Testis (tissue), 3 donors: Measurements from ENCODE around the gene VWCE. TPM values are rescaled to one million over a fixed set of nuclear protein-coding genes. Genes with fewer than 3 reads are reported as not detected.

ENCODE experiments used
- DNase-seq: peaks from one replicate; pipeline ENCODE4 v3.0.0-alpha.2; 2019
- H3K27ac ChIP-seq, 2 donors: fragments of 200-600 bp; sonication (generic); one replicate each; pipeline ENCODE4 v1.5.1; 2019
- H3K27me3 ChIP-seq: fragments of 200-600 bp; sonication (generic); one replicate; pipeline ENCODE4 v1.5.1; 2019
- H3K36me3 ChIP-seq: fragments of 200-600 bp; sonication (generic); one replicate; pipeline ENCODE4 v1.5.1; 2017; ENCODE audit warnings: low read depth; ENCODE audit errors: missing control alignments
- H3K4me1 ChIP-seq: fragments of 200-600 bp; sonication (generic); one replicate; pipeline ENCODE4 v1.5.1; 2019
- H3K4me3 ChIP-seq, 2 donors: fragments of 200-600 bp; sonication (generic); one replicate each; pipeline ENCODE4 v1.5.1; 2017 to 2019
- H3K9me3 ChIP-seq: fragments of 200-600 bp; sonication (generic); one replicate; pipeline ENCODE4 v1.5.1; 2017
- CTCF ChIP-seq, 3 experiments: fragments of 450-650 bp in 2 of 3; fragments of 200-600 bp in 1 of 3; sonication (generic) in 1 of 3; IDR thresholded peaks; one replicate each; pipeline ENCODE4 v1.5.1; 2016 to 2019; ENCODE audit warnings: antibody characterized with exemption in 3 of 3, mild to moderate bottlenecking in 2 of 3, moderate library complexity in 1 of 3
- POLR2A ChIP-seq: fragments of 450-650 bp; IDR thresholded peaks from one replicate; pipeline ENCODE4 v1.6.1; 2017; ENCODE audit warnings: antibody characterized with exemption, mild to moderate bottlenecking, moderate library complexity
- WGBS, 2 donors: methylation state at CpG; one replicate each; pipeline ENCODE4 v1.1.5; 2018; 5-methylcytosine and 5-hydroxymethylcytosine counted together
- intact Hi-C: fragments of 100-400 bp; cut with DNase I; formaldehyde crosslinking; loops from one replicate; pipeline ENCODE4 v1.15.1; 2023; ENCODE audit warnings: low total_unique reads
- polyA plus RNA-seq: library from polyadenylated mRNA; stranded (reverse); fragments of 350-450 nt; fragmentation: Illumina TruSeq; extraction: RNeasy Lipid Tissue Mini Kit (QIAGEN cat#74804); gene quantifications from one replicate; pipeline ENCODE4 v1.2.3, GENCODE V29; 2014; ENCODE audit warnings: low read depth, low replicate concordance; ENCODE audit not compliant: insufficient read depth
- total RNA-seq, 2 donors: library from RNA; depleted of rRNA; stranded (reverse); fragments of >200 nt; gene quantifications; one replicate each; pipeline ENCODE4 v1.2.3, GENCODE V29; 2016

Gene VWCE
- total and polyA plus RNA-seq, 3 donors from 2014 or later = 6.6 to 11.1 (median 11.1) TPM

GRCh38 chr11:61336171-61336935 lies 41.2 kb upstream of the VWCE start:
- 38 to 40% methylated on average over 8 of the region's 8 CpGs for WGBS, 2 donors
- H3K27ac ChIP-seq = peak overlapping the region; percentile 82 to 95
- no peaks in the 10 kb centered on the region for H3K27me3 ChIP-seq
- intact Hi-C loops = loop anchor here (5.0 to 10.0 kb wide), 2 partner anchors 51 to 98 kb away; partner anchors contain the start of gene SDHAF2
- peaks cover 47% of the 10 kb centered on the region for H3K4me1 ChIP-seq
- no peak overlapping the region for H3K4me3 ChIP-seq
- TF ChIP-seq CTCF (IDR thresholded peaks at IDR 0.05) (peak; percentile 92 to 97 (median 97)), POLR2A (no peak)
- no peaks in the 10 kb centered on the region for H3K9me3 ChIP-seq
- peak; percentile 84 for DNase-seq
- no peaks in the 10 kb centered on the region for H3K36me3 ChIP-seq

- H3K4me1 ChIP-seq = peaks cover 49% of the 10 kb centered on the region
- intact Hi-C loops = loop anchor here (5.0 to 10.0 kb wide), 2 partner anchors 52 to 99 kb away; partner anchors contain the start of gene SDHAF2
- 42 to 71% methylated on average over 1 of the region's 1 CpG for WGBS, 2 donors
- TF ChIP-seq CTCF (IDR thresholded peaks at IDR 0.05) (no peak), POLR2A (no peak)
- H3K27ac ChIP-seq = peak overlapping the region; percentile 82 to 95
- peak; percentile 49 for DNase-seq
- no peaks in the 10 kb centered on the region for H3K9me3 ChIP-seq
- H3K27me3 ChIP-seq = no peaks in the 10 kb centered on the region
- H3K4me3 ChIP-seq = no peak overlapping the region
- no peaks in the 10 kb centered on the region for H3K36me3 ChIP-seq
These were observed 40.2 kb upstream of the VWCE start for GRCh38 chr11:61335355-61335710.

- Histone ChIP-seq H3K36me3 (no peaks in the 10 kb centered on the region), H3K27ac (peak overlapping the region; percentile 82 to 95), H3K9me3 (no peaks in the 10 kb centered on the region), H3K27me3 (no peaks in the 10 kb centered on the region), H3K4me1 (peaks cover 49% of the 10 kb centered on the region), H3K4me3 (no peak overlapping the region)
- intact Hi-C loops = loop anchor here (5.0 to 10.0 kb wide), 2 partner anchors 53 to 100 kb away; partner anchors contain the start of gene SDHAF2
- TF ChIP-seq CTCF (IDR thresholded peaks at IDR 0.05) (no peak), POLR2A (no peak)
- WGBS, 2 donors = 37 to 50% methylated on average over 15 to 16 of the region's 16 CpGs
- DNase-seq = peak; percentile 90
These were observed 39.6 kb upstream of the VWCE start for GRCh38 chr11:61334434-61335354.

DNA sequence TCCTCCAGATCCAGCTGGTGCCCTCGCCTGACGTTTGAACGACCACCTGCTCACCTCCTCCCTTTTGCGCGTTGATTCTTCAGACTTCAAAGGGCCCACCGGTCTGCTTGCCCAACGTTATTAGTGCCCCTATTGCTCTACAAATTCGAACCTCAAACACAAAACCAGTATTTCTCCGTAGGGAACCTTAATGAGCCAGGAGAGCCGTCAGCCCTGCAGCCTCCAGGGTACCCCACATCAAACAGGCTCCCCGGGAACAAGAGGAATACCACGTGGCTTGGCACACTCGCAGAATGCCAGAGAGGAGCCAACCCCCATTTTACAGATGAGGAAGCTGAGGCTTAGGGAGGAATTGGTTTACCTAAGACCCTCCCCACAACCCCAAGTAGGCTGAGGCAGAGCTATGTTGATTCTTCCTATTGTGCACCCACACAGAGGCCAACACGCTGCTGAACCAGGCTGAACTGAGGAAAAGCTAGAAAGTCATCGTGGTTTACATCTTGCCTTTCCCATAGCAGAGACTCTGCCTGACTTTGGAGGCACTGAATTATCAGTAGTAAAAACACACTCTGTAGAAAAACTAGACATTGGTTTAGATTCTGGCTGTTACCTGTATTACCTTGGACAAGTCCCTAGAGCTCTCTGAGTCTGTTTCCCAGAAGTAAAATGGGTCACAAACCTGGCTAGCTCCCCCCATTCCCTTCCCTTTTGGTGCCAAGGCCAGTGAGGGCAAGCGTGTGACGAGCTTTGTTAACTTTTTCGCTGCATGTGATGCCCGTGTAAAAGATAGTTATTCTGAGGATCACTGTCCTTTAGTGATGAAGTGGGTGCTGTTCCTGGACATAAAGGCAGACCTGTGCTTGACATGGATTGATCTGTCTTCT lies 38.7 kb upstream of the VWCE start:
- intact Hi-C loops = loop anchor here (10.0 kb wide), 1 partner anchor 101 kb away; the partner anchor contains the start of gene SDHAF2
- DNase-seq = no peak
- 18% methylated on average over 19 of the region's 19 CpGs for WGBS, 2 donors
- peak overlapping the region; percentile 82 to 95 for H3K27ac ChIP-seq
- H3K4me1 ChIP-seq = peaks cover 56% of the 10 kb centered on the region
- peak overlapping the region; percentile 85 to 91 for H3K4me3 ChIP-seq
- H3K27me3 ChIP-seq = no peaks in the 10 kb centered on the region
- no peaks in the 10 kb centered on the region for H3K36me3 ChIP-seq
- no peaks in the 10 kb centered on the region for H3K9me3 ChIP-seq
- no peak for TF ChIP-seq CTCF (IDR thresholded peaks at IDR 0.05)
- TF ChIP-seq POLR2A = no peak
